GM12874 (cell line): ENCODE results near the gene VAC14.

Experiments
- TF ChIP-seq, protein P1 (sequence below): IDR thresholded peaks from 2 replicates; pipeline ENCODE4 v1.5.1; 2011; ENCODE audit warnings: low read depth, mild to moderate bottlenecking, control low read depth, low read length, moderate library complexity; ENCODE audit not compliant: insufficient read depth

The VAC14 gene

GRCh38 chr16:70737377-70738082 lies 63.4 kb downstream of the VAC14 start:
- TF ChIP-seq, protein P1, sequence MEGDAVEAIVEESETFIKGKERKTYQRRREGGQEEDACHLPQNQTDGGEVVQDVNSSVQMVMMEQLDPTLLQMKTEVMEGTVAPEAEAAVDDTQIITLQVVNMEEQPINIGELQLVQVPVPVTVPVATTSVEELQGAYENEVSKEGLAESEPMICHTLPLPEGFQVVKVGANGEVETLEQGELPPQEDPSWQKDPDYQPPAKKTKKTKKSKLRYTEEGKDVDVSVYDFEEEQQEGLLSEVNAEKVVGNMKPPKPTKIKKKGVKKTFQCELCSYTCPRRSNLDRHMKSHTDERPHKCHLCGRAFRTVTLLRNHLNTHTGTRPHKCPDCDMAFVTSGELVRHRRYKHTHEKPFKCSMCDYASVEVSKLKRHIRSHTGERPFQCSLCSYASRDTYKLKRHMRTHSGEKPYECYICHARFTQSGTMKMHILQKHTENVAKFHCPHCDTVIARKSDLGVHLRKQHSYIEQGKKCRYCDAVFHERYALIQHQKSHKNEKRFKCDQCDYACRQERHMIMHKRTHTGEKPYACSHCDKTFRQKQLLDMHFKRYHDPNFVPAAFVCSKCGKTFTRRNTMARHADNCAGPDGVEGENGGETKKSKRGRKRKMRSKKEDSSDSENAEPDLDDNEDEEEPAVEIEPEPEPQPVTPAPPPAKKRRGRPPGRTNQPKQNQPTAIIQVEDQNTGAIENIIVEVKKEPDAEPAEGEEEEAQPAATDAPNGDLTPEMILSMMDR, result no peak

DNA sequence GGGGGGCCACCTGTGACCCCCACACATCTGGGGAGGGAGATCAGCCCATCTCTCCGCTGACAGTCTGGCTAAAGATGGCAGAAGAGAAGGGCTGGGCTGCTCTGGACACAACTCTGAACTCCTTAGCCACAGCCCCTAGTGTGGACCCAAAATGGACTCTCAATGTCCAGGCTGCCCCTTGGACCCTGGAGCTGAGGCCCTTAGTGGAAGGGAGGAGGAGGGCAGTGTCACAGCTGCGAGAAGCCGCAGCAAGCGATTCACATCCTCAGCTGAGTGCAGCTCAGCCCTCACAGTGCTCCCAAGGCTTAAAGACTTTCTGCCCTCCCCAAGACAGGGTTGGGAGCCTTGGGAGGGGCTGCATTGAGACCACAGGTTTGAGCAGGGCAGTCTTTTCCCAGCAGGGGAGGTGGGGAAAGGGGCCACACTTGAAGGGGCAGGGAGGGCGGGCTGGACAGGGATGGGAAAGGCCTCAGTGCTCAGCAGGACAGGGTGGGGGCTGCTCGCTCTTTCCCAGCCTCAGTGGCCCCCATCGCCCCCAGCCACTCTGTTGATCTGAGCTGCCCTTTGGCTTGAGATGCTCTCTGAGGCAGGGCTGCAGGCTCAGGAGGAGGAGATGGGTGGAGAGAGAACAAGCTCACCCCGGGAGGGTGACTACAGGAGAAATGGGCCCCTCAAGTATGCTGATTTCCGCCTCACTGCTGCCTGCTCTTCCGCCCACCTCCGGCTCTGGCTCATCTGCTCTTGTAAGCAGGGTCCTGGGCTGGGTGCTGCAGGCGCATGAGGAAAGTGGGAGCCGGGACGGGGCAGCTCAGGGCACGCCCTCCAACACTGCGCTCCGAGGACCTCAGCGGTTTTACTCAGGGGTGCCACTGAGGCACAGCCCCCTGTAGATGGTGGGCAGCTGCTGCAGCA lies 64.2 kb downstream of the VAC14 start:
- TF ChIP-seq, protein P1, result no peak

DNA sequence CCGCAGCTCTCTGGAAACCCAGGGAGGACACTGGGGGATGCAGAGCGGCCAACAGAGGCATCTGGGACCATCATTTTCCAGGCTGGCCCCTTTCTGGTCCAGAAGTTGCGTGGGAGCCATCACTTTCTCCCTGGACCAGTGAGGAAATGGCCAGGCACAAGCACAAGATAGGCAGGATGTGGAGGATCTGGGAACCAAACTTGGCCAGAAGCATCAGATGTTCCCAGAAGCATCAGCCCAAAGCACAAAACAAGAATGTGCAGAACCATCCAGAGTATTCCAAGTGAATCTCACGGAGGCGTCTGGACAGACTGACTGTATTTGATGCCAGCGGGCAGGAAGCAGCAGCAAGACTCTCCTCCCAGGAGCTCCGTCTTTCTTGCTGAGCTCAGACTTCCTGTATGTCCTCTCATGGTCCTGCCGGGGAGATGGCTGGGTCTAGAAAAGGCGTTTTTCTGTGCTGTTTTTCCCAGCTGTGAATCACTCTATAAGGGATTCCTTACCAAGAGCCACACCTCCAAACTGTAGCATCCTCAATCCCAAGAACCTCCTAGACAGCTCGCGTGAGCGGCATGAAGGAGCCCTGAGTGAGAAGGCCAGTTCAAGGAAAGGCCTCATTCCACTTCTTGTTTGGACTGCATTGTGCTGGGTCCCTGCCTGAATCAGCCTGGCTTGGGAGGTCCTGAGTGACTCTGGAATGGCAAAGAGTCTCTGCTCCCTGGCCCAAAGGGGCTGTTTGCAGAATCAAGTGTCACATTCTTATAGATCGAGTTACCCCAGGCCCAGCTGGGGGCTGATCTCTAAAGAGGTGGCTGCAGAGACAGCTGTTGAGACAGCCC lies 65.6 kb downstream of the VAC14 start:
- TF ChIP-seq, protein P1, result no peak

DNA sequence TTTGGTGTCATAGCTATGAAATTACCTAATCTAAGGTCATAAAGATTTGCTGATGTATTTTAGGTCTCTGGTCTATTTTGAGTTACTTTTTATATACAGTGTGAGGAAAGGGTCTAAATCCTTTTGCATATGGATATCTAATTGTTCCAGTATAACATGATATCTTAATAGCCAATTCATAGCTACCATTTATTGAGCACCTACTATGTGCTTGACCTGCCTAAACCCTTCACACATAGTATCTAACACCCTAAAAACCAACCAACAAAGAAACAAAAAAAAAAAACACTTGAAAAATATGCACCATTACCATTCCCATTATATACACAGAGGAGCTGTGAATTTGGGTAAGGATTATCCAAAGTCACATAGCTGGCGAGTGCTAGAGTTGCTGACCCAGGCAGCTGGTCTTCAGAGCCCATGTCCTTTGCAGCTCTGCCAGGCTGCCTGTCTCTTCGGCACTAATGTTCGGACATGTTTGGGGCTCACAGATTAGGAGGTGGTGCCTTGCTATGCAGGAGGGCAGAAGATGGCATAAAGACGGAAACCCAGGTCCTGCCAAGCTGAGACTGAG lies 66.3 kb downstream of the VAC14 start:
- TF ChIP-seq, protein P1, result no peak

DNA sequence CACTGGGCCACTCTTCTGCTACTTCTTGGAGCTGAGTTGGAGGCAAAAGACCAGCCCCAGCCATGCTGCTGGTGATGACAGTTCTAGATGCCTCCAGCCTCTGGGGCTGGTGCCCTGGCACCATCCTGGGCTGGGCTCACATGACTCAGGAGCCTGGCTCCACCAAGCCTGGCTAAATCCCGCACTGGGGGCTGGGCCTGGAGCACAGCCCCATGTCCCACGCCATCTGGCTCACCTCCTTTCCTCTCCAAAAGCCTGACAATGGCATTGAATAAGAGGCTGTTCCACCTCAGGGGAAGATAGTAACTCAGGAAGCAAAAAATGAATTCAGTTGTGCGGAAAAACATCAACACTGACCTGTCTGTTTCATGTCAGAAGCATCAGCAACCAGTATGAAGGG lies 70.0 kb downstream of the VAC14 start:
- TF ChIP-seq, protein P1, result no peak

DNA sequence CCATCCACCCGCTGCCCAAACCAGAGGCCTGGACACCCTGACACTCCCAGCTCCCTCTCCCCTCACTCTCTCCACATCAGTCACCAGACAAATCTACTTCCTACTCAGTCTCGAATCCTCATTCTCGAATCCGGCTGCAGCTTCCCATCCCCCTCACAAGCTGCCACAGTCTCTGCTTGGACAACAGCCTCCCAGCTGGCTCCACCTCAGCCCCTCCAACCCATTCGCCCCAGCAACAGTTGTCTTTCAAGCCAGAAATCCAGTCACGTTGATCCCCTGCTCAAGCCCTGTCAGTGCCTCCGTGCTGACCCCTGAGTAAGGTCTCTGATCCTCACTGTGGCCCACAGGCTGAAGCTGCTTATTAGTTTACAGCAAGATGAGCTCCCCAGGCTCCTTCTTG lies 70.9 kb downstream of the VAC14 start:
- TF ChIP-seq, protein P1, result no peak

- TF ChIP-seq, protein P1, result no peak
Observed at GRCh38 chr16:70729292-70729691, 71.7 kb downstream of the VAC14 start.
